ENCODE measurements around the gene DLGAP1.
"Not testable (repeated sequence)": the region's sequence is repeated elsewhere in the genome, so short reads cannot be mapped to it uniquely, and the experiment has no call there.

The DLGAP1 gene

GRCh38 chr18:4384932-4385331 lies 70.2 kb downstream of the DLGAP1 start:
- DNase-seq: no peak

GRCh38 chr18:4374564-4374963 lies 80.5 kb downstream of the DLGAP1 start:
- no peak for DNase-seq

GRCh38 chr18:4369705-4370104 lies 85.4 kb downstream of the DLGAP1 start:
- no peak for DNase-seq

GRCh38 chr18:4360221-4360715 lies 94.8 kb downstream of the DLGAP1 start:
- DNase-seq: no peak

- no peak for DNase-seq
Measured at GRCh38 chr18:4358618-4359017, 96.5 kb downstream of the DLGAP1 start.

- no peak for DNase-seq
Measured at GRCh38 chr18:4357579-4357978, 97.5 kb downstream of the DLGAP1 start.

GRCh38 chr18:4356929-4357328 lies 98.2 kb downstream of the DLGAP1 start:
- no peak for DNase-seq

- DNase-seq: no peak
Measured at GRCh38 chr18:4353853-4354418, 101.2 kb downstream of the DLGAP1 start.

GRCh38 chr18:4352746-4353551 lies 102.2 kb downstream of the DLGAP1 start:
- DNase-seq: peak; percentile 16

GRCh38 chr18:4351005-4351404 lies 104.1 kb downstream of the DLGAP1 start:
- no peak for DNase-seq

- no peak for DNase-seq
Measured at GRCh38 chr18:4335386-4335785, 119.7 kb downstream of the DLGAP1 start.

GRCh38 chr18:4333043-4333442 lies 122.1 kb downstream of the DLGAP1 start:
- DNase-seq: no peak

GRCh38 chr18:4319738-4320677 lies 135.1 kb downstream of the DLGAP1 start:
- DNase-seq: no peak

GRCh38 chr18:4318311-4318710 lies 136.8 kb downstream of the DLGAP1 start:
- DNase-seq: no peak

GRCh38 chr18:4311945-4312344 lies 143.2 kb downstream of the DLGAP1 start:
- not testable (repeated sequence) for DNase-seq

- DNase-seq: no peak
Measured at GRCh38 chr18:4311136-4311535, 144.0 kb downstream of the DLGAP1 start.

- no peak for DNase-seq
Measured at GRCh38 chr18:4309227-4309626, 145.9 kb downstream of the DLGAP1 start.

GRCh38 chr18:4308576-4308975 lies 146.5 kb downstream of the DLGAP1 start:
- DNase-seq: no peak

GRCh38 chr18:4299395-4299794 lies 155.7 kb downstream of the DLGAP1 start:
- DNase-seq: no peak

GRCh38 chr18:4293337-4293736 lies 161.8 kb downstream of the DLGAP1 start:
- DNase-seq: no peak

- DNase-seq: no peak
Measured at GRCh38 chr18:4292696-4293095, 162.4 kb downstream of the DLGAP1 start.

- DNase-seq: not testable (repeated sequence)
Measured at GRCh38 chr18:4287340-4287739, 167.8 kb downstream of the DLGAP1 start.

GRCh38 chr18:4286256-4286655 lies 168.9 kb downstream of the DLGAP1 start:
- no peak for DNase-seq

All from femur (tissue), 1 donor.